Skin epidermis (tissue), 12 donors: ENCODE measurements around the gene IGFBPL1.

Source experiments
- H3K27ac ChIP-seq, 21 experiments: fragments of 200-600 bp; sonication (generic) in 11 of 21; one replicate each; pipeline ENCODE4 v1.5.0; 2020; ENCODE audit warnings: mild to moderate bottlenecking in 3 of 21, inconsistent platforms in 2 of 21, moderate library complexity in 2 of 21
- H3K4me3 ChIP-seq, 7 experiments: fragments of 200-600 bp; sonication (generic) in 2 of 7; one replicate each; pipeline ENCODE4 v1.5.0; 2020; ENCODE audit warnings: inconsistent platforms in 2 of 7, mild to moderate bottlenecking in 2 of 7, moderate library complexity in 1 of 7

IGFBPL1 gene

DNA sequence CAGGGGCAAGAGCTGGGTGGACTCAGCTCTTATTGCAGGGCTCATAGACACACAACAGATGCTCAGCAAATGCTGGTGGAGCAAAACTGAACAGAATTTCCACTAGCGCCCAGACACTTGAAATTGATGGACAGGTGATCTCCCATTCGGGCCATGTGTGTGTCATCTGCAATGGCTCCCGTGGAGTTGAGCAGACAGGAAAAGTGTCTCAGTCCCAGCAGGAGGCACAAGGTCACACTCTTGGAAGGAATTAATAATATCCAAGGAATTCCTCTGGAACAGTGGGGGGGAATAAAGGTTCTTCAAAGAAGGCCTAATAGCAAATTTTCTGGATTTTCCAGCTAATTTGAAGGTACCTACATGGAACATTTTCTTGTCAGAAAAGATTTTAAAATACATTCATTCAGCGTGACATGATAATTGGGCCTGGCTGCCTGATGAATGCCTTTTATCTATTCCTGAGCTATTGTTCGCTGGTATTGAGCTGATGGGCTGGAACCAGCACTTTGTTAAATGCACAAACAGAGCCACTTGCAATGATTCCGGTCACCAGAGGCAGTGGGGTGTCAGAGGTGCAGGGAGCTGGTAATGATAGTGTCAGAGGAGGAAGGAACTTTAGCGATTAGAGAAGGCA, 63.3 kb downstream of the IGFBPL1 start:
- no peak overlapping the region for H3K4me3 ChIP-seq
- H3K27ac ChIP-seq = no peak overlapping the region

DNA sequence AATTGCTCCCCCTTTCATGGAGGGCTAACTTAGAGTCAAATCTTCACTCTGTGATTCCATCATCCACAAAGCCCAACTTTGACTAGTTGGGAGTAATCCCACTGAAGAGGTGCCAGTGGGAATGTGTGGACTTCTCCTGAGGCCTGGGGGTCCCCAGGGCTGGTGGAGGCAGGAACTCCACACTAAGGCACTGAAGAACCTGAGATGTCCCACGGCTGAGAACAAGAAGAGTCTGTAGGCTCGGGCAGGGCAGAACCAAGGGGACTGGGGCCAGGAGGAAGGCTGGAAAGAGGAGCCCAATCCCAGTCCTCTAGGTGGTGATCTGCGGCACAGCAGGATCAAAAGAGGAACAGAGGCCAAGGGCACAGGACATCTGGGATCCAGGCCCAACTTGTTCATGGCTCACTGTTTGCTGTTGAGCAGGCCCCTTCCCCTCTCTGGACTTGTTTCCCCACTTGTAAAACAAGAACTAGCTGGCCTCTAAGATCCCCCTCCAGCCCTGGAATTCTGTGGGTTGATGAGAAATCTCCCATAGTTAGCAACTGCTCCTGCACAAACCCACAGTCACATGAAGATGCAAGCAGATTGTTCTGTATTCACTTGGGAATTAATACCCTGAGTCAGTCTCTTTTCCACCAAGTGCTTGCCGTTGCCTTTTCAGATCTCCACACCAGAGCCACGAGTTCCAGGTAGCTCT, 64.4 kb downstream of the IGFBPL1 start:
- H3K27ac ChIP-seq = peak overlapping the region in 1 of 21 experiments; percentile 29
- H3K4me3 ChIP-seq = no peak overlapping the region

DNA sequence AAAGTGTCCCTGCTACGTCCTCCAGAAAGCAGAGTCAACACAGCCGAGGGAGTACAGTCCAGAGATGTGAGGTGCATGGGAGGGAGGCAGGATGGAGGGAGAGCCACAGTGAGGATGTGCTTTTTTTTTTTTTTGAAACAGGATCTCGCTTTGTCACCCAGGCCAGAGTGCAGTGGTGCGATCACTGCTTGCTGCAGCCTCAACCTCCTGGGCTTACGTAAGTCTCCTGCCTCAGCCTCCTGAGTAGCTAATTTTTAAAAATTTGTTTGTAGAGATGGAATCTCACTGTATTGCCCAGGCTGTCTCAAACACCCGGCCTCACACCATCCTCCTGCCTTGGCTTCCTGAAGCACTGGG, 65.0 kb downstream of the IGFBPL1 start:
- H3K4me3 ChIP-seq = no peak overlapping the region
- H3K27ac ChIP-seq = no peak overlapping the region

DNA sequence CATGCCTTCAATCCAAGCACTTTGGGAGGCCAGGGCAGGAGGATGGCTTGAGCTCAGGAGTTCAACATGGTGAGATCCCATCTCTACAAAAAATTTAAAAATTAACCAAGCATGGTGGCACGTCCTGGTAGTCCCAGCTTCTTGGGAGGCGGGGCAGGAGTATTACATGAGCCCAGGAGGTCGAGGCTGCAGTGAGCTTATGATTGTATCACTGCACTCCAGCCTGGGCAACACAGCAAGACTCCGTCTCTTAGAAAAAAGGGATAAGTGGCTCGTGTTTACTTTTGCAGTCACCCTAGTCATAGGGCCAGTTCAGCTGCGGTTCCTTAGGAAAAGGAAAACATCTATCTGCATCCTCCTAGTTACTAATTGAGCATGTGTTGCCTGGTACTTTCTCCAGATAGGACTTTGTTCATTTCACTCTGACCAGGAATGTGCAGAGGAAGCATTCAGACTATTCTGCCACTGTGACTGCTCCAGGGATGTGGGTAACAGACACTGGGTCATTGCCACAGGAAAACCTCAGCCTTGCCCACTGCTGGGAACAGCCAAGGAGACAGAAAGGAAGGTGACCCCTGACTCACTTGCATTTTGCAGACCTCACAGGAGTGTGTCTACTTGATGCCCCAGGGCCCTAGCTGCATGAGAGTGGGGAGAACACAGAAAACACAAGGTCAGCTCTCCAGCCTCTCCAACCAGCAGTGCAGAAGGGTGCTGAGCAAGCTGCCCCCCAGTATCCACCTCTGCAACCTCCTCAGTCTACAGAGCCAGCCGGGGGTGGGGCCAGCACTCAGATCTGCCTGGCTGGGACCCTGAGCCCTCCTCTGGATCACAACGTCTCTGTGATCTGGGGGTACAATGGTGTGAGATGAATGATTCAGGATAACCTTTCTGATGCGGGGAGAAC, 65.6 kb downstream of the IGFBPL1 start:
- Histone ChIP-seq H3K27ac (no peak overlapping the region), H3K4me3 (no peak overlapping the region)

DNA sequence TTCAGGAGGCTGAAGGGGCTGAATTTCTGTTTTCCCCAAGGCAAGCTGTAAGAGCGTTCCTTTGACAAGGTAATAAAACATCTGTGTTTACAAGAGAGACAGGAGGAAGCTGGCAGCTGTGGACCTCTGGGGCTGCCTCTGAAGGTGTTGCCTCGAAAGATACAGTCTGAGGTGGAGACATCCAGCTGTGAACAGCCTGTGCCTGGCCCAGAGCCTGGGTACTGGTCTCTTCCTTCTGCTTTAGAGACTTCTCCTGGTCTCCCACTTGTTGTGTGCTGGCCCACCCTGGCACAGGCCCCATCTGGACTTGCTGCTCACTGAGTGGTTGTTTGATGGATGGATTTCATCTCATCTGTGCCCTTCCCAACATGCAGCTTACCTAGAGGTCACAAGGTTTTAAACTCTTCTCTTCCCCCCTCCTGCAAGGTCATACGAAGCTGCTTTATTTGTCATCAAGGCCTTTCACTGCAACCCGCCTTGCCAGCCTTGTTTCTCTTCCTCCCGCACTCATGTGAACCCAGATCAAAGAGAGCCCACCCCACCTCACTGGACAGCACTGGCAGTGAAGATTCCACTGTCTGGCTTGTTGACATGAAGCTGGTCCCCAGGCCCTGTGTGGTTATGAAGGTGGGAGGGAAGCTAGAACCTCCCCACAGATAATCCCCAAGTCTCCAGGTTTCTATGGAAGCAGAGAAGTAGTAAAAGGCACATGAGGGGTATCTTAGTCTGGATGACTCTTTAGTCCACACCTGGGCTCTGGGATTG, 66.7 kb downstream of the IGFBPL1 start:
- no peak overlapping the region for H3K27ac ChIP-seq

DNA sequence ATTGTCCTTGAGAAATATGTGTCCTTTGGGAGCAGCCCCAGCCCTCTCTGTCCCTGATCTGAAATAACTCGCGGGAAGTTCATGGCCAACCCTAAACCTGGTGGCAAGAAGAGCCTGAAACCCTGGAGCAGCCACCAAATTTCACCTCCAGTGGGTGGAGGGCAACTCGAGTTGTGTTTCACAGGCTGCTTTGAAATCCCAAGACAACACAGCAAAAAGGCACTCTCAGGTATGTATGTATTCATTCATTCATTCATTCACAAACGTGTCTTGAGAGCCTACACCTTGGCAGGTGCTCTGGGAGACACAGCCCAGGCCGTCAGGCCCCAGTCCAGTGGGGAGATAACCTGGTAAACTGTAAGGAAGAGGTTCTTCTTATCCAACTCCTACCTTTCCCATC, 67.4 kb downstream of the IGFBPL1 start:
- Histone ChIP-seq H3K27ac (no peak overlapping the region), H3K4me3 (no peak overlapping the region)

More for the DNA sequence above, 66.7 kb downstream of the IGFBPL1 start:
- H3K4me3 ChIP-seq = no peak overlapping the region
